Activated effector memory CD4-positive, alpha-beta T cell treated with anti-CD3 and anti-CD28 coated beads, Interleukin-2, amount 50 U/mL, for 16 hours (primary cell): Measurements from ENCODE around the gene LRRC47.
A peak's percentile ranks its signal among the peaks of the same experiment; 100 is the strongest.
"Not testable (repeated sequence)": the region's sequence is repeated elsewhere in the genome, so short reads cannot be mapped to it uniquely, and the experiment has no call there.

Experiments used
- DNase-seq: peaks from one replicate; pipeline ENCODE4 v3.0.0-alpha.2; 2020

Gene LRRC47

DNA sequence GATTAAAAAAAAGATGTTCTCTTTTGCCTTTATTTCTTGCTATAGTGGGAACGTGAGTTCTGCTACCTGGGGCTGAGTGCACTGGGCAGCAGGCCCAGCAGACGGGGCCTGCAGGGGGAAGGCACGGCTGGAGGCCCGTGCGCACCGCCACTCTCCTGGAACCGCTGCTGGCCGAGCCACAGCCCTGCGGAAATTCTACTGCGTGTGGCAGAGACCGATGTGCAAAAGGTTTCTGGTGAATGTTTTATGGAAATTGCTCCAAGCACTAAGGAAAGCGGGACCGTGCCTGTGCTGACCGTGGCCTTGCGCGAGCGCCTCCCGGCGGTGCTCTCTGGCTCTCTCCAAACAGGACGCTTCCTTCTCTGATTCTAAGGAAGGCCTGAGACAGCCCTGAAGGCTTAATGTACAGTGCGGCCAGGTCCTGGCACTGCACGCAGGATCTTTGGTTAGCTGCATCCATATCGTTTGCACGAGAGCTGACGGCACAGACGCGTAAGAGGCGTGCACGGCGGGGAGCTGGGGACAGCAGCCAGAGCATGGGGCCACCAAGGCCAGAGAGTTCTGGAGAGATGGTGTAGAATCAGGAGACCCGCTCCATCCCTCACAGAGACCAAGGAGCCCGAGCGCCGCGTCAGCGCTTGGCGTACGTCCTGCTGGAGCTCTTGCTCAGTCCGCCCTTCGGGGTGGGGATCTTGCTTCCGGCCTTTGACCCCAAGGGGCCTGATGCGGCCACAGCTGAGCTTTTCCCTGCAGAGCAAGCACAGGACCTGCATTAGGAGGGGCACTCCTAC is 18.7 kb upstream of the LRRC47 start:
- DNase-seq = no peak

DNA sequence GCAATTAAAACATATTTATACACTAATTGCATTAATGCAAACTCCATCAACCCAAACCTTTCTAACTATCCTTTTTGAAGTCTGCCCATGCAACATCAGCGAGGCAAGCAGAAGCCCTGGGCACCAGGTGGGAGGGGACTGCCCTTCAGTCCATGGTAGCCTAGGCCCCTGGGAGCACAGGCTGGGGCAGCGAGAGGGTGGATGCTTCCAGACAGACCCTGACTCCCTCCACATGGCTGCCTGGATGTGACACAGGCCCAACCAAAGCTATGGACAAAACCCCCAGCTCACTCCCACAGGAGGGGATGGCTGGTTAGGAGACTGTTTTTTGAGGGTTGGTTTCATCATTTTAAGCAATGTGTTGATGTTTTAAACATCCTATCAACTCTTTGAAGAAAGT is 17.8 kb upstream of the LRRC47 start:
- DNase-seq = no peak

DNA sequence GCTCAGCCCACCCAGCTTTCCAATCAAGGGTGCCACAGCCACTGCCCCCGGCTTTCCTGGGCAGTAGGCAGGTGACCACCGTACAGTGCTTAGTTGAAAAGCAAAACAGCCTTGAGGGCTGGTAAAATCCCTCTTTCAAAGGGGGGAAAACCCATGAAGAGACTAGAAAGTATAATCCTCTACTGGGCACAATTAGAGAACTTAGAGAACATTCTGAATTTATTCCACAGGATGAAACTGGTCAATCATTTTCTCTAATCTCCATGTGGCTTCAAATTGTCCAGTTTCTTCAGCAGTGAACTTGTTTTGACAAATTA is 15.3 kb upstream of the LRRC47 start:
- no peak for DNase-seq

GRCh38 chr1:3810149-3810761 is 14.0 kb upstream of the LRRC47 start:
- DNase-seq = not testable (repeated sequence)

DNA sequence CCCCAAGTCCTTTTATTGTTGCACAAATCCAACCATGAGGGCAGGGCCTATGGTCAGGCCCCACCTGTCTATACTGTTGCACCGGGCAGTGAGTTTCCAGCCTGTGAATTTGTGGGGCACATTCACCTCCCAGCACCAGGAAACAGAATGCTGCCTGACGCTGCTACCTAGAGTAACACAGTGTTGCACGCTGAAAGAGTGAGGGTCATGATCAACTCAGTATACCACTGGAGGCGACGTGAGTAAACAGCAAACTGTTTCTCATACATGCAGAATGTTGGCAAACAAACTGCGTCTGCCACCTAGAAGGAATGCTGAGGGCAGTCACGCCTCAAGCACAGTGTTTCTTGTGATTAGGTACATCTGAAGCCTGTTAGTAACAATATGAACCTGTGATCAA is 13.4 kb upstream of the LRRC47 start:
- DNase-seq = no peak

DNA sequence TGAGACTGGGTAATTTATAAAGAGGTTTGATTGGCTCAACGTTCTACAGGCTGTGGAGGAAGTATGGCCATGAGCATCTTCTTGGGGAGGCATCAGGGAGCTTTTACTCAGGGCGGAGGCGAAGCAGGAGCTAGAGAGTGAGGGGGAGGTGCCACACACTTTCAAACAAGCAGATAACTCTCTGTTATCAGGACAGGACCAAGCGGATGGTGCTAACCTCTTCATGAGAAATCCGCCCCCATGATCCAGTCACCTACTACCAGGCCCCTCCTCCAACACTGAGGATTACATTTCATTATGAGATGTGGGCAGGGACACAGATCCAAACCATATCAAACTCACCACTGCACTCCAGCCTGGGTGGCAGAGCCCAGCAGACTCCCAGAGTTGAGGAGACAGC is 11.5 kb upstream of the LRRC47 start:
- DNase-seq = no peak

DNA sequence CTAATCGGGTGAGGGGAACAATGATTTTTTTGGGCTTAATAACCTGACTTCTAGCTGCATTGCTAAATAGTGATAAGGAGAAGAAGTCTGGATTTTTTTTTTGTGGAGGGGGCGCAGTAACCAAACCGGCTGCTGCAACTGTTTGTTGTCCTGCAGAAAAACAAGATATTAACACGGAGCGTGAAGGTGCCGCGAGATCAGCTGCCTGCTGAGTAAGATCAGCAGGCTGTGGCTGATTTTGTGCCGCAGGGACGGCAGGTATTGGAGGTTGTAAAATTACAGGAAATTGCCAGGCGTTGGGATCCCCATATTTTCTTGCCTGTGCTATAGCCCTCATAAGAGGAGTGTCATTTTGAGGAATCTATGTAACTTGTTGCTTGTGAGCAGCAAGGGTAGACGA is 8.7 kb upstream of the LRRC47 start:
- DNase-seq = no peak

DNA sequence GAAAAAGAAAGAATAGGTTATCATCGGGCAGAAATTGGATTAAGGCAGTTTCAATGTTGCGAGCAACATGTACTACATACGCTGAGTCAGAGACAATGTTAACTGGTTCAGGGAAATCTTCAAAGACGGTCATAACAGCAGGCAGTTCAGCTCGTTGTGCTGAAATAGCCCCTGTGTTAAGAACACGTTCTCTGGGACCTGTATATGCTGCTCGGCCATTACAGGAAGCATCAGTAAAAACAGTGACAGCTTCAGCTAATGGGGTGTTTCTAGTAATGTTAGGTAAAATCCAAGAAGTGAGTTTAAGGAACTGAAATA is 8.3 kb upstream of the LRRC47 start:
- DNase-seq = not testable (repeated sequence)

DNA sequence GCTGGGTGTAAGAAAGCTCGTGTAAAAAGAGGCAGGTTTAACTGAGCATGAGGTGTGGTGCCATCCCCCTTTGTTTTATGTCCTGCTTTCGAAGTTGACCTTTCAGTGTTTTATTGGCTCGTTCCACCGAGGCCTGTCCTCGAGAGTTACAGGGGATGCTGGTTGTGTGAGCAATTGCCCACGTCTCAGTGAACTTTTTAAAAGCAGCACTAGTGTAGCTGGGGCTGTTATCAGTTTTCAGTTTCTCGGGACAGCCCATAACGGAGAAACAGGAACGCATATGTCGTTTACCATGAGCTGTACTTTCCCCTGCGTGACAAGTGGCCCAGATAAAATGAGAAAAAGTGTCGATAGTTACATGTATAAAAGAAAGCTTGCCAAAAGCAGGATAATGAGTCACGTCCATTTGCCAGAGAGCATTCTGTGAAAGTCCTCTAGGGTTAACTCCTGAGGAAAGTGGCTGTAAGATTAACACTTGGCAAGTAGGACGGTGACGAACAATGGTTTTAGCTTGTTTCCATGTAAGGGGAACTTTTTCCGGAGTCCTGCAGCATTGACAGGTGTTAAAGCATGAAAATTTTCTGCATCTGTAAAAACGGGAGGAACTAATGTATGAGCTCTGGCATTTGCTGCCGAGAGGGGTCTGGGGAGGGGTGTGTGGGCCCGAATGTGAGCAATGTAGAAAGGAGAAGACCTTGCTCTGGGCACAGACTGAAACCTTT is 7.8 kb upstream of the LRRC47 start:
- no peak for DNase-seq

- DNase-seq = not testable (repeated sequence)
Observed at GRCh38 chr1:3800795-3801194, 4.5 kb upstream of the LRRC47 start.

- no peak for DNase-seq
Observed at GRCh38 chr1:3799976-3800685, 3.8 kb upstream of the LRRC47 start.

DNA sequence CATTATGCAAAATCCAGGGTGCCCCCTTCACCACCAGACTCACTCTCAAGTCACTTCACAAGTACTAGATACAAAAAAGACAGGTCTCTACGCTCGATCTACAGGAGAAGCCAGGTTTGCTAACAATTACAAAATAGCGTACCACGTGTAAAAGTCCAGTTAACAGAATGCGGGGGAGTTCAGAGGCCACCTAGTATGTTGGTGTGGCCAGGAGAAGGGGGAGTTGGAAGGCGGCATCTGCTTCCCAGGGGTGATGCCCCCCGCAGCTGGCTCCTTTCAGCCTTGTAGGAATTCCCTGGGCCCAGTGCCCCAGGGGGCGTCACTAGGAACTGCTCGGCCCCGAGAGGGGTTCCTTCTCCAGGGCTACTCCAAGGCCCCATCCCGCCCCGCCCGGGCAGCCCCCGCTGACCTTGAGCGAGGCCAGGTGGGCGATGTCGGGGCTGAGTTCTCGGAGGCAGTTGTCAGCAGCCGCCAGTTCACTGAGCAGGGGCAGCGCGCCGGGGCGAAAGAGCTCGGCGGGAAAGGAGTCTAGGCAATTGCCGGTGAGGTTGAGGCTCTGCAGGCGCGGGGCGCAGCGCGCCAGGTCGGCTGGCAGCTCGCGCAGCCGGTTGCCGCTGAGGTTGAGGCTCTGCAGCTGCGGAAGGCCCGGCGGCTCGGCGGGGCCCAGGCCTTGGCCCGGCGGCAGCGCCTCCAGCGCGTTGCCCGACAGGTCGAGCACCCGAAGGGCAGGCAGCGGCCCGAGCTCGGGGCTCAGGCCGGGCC is 664 bp downstream of the LRRC47 start:
- no peak for DNase-seq

DNA sequence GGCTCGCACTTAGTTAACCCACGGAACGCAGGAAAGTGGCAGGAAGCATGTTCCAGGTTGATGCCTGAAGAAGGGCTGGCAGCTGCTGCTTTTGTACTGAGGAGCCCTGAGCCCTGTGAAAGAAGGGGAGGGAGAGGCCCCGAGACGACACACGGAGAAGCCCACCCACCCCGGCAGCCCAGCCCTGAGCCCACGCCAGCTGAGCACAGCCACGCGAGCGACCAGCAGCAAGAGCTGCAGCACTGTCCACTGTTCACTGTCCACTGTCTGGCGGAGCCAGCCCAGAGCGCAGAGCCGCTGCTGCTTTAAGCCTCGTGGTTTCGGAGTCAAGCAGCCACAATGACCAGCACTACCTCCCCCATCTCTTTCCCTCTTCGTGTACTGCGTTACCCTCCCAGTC is 5.3 kb downstream of the LRRC47 start:
- no peak for DNase-seq

DNA sequence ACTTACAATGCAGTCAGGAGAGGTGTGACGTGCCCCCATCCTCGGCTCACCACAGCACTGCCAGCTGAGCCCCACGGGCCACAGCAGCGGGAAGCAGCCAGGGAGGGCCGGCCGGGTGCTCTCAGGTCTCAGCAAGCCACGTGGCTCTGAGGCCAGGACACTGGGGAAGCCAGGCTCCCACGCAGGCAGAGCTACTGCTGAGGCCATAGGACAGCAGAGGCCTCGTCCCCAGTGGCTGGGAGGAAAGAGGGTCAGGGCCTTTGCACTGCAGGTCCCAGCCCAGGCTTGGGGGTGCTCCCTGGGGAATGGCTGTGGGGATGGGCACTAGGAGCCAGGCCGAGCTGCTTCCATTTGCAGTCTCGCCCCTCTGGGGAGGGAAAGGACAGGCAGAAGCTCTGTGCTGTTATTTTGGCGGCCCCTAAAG is 5.8 kb downstream of the LRRC47 start:
- no peak for DNase-seq

GRCh38 chr1:3789421-3790300 is 6.6 kb downstream of the LRRC47 start:
- DNase-seq = no peak

DNA sequence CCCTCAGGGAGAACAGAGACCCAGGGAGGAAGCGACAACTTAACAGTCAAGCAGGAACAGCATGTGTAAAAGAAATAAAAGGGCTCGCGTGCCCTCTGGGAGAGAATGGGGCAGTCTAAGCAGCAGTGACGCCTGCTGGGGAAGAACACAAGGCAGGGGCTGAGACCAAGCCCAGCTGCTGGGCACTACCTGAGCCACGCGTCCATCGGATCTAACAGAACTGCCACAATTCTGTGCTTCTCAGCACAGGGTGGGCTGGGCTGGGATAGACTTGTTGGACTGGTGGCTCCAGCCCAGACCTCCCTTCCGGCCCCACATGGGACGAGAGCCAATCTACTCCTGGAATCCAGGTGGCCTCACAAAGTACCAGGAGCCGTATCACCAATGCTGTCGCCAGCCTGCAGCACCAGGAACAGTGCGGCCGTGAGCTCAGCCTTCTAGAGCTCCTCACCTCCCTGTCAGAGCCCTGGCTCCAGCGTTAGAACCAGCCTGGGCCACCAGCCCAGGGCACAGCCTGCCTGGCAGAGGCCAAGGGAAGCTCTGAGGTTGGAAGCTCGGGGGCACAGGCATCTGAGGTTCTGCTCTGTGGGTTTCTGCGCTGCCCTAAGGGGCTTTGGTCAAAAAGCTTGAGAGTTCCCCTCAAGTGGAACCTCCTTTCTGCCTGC is 7.4 kb downstream of the LRRC47 start:
- no peak for DNase-seq

DNA sequence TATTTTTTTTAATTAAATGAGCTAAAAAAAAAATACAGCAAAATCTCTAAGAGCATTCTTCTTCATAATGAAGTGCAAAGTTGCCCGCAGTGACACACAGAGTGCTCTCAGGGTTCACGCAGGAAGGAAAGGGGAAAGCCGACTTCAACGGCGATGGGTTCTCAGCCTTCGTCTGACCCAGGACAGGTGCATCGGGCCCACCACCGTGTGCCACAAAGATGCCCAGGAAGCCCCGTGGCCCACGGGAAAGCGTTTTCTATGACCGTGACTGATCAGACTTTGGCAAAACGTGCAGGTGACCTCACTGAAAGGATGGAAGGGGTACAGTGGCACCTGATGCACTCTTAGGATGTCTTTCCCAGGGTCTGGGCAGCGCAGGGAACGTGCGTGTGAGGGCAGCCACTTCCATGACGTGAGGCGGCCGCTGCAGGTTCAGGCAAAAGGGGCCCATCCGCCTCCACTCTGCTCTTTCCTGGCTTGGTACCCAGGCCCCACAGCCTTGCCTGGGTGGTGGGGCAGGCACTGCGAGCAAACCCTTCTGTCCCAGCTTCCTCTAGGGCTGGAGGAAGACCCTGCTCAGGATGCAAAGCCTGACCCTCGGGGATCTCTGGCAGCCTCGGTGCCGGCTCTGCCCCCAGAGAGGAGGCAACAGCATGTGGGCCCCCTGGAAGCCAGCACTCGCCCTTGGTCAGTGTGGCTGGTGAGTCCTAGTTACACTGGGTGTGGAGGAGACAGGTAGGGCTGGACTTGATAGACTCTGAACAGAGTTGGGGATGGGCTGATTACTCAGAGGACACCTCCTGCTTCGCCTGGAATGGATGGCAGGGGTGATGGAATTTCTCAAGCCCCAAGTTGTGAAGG is 8.3 kb downstream of the LRRC47 start:
- no peak for DNase-seq

- peak; percentile 82 for DNase-seq
Observed at GRCh38 chr1:3787349-3787715, 9.0 kb downstream of the LRRC47 start.

- DNase-seq = no peak
Observed at GRCh38 chr1:3786468-3787348, 9.6 kb downstream of the LRRC47 start.
